MCF 10A (cell line): ENCODE results near the gene INO80D. TPM values are rescaled to one million over a fixed set of nuclear protein-coding genes. Genes with fewer than 3 reads are reported as not detected.

Experiments
- BruUV-seq: library from RNA; stranded (reverse); fragments of 400-500 nt; replicated peaks from 2 replicates; lab custom pipeline; 2021; lab: Mats Ljungman, UMichigan
- CTCF ChIA-PET: fragments of 300-600 bp; sonication (Branson Sonifier 250); formaldehyde crosslinking; extraction: SDS; loops from one replicate; lab custom pipeline; 2021; ENCODE audit warnings: antibody characterized with exemption, inconsistent platforms; lab: Yijun Ruan, JAX
- POLR2A ChIA-PET: fragments of 300-600, 350-650 bp; sonication (Branson Sonifier 250); formaldehyde crosslinking; extraction: SDS; loops from one replicate; lab custom pipeline; 2020; ENCODE audit warnings: antibody characterized with exemption, inconsistent platforms; lab: Yijun Ruan, JAX
- DNase-seq: peaks from one replicate; pipeline ENCODE4 v3.0.0-alpha.2; 2018; ENCODE audit not compliant: unreplicated experiment
- H3K27ac Mint-ChIP-seq: one replicate; pipeline ENCODE4 v1.8.0; 2022; ENCODE audit warnings: mild to moderate bottlenecking, low read depth, mixed read lengths; ENCODE audit not compliant: unreplicated experiment
- H3K27me3 Mint-ChIP-seq: one replicate; pipeline ENCODE4 v1.8.0; 2022; ENCODE audit warnings: mixed read lengths; ENCODE audit not compliant: insufficient read depth, unreplicated experiment
- H3K36me3 Mint-ChIP-seq: one replicate; pipeline ENCODE4 v1.8.0; 2022; ENCODE audit warnings: mild to moderate bottlenecking, moderate library complexity, mixed read lengths; ENCODE audit not compliant: insufficient read depth, unreplicated experiment
- H3K4me1 Mint-ChIP-seq: one replicate; pipeline ENCODE4 v1.8.0; 2022; ENCODE audit warnings: mixed read lengths; ENCODE audit not compliant: insufficient read depth, unreplicated experiment
- H3K4me3 Mint-ChIP-seq: one replicate; pipeline ENCODE4 v1.8.0; 2022; ENCODE audit warnings: mild to moderate bottlenecking, moderate library complexity, mixed read lengths; ENCODE audit not compliant: unreplicated experiment
- H3K9me3 Mint-ChIP-seq: one replicate; pipeline ENCODE4 v1.8.0; 2022; ENCODE audit warnings: mixed read lengths; ENCODE audit not compliant: unreplicated experiment
- intact Hi-C: fragments of 100-400 bp; cut with micrococcal nuclease; formaldehyde crosslinking; loops from 2 replicates; pipeline ENCODE4 v1.14.1; 2022
- total RNA-seq: library from RNA; stranded (reverse); gene quantifications from 2 replicates; pipeline ENCODE4 v1.2.3, GENCODE V29; 2022
- TF ChIP-seq, protein P1 (sequence below): fragments of 200-600 bp; IDR thresholded peaks from one replicate; pipeline ENCODE4 v1.8.0; 2022; ENCODE audit warnings: antibody characterized with exemption, mild to moderate bottlenecking; ENCODE audit not compliant: unreplicated experiment

The INO80D gene
- total RNA-seq, 1 experiment from 2014 or later, result 21.6 TPM

DNA sequence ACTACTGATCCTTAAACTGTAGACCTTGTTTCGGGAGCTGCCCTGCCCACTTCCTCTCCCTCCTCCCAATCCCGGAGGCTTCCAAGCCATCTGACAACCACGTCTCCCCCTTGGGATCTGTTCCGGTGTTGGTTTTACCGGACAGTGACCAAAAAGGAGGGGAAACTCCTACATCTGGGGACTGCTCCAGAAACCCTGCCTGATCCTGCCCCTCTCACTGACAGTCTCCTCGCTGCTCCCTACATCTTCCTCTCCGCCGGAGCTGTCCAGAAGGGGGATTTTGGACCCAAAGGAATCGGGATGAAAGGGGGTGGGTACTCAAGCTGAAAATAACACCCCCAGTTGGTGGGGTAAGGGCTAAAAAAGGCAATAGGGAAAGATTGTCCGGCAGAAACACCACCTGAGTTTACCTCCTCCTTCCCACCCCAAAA is 1.5 kb downstream of the INO80D start:
- DNase-seq, result peak; percentile 93
- ChIA-PET CTCF (interaction anchor here (0.6 to 0.7 kb wide), 2 partner anchors 45 to 56 kb away, joined by 3 read pairs; no protein-coding TSS in a partner anchor), POLR2A (interaction anchor here (0.6 to 2.6 kb wide), 10 partner anchors 9 to 146 kb away, joined by 3 to 14 read pairs (median 4); partner anchors contain the start of genes EEF1B2 and NDUFS1)
- BruUV-seq, result no TSS peak
- Mint-ChIP-seq H3K9me3 (no peaks in the 10 kb centered on the region), H3K27ac (peak overlapping the region; percentile 97), H3K27me3 (no peaks in the 10 kb centered on the region), H3K4me3 (peak overlapping the region; percentile 94), H3K4me1 (peaks cover 18% of the 10 kb centered on the region), H3K36me3 (peaks cover 10% of the 10 kb centered on the region)
- TF ChIP-seq, protein P1, sequence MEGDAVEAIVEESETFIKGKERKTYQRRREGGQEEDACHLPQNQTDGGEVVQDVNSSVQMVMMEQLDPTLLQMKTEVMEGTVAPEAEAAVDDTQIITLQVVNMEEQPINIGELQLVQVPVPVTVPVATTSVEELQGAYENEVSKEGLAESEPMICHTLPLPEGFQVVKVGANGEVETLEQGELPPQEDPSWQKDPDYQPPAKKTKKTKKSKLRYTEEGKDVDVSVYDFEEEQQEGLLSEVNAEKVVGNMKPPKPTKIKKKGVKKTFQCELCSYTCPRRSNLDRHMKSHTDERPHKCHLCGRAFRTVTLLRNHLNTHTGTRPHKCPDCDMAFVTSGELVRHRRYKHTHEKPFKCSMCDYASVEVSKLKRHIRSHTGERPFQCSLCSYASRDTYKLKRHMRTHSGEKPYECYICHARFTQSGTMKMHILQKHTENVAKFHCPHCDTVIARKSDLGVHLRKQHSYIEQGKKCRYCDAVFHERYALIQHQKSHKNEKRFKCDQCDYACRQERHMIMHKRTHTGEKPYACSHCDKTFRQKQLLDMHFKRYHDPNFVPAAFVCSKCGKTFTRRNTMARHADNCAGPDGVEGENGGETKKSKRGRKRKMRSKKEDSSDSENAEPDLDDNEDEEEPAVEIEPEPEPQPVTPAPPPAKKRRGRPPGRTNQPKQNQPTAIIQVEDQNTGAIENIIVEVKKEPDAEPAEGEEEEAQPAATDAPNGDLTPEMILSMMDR, result no peak
- intact Hi-C loops, result no loop called here

DNA sequence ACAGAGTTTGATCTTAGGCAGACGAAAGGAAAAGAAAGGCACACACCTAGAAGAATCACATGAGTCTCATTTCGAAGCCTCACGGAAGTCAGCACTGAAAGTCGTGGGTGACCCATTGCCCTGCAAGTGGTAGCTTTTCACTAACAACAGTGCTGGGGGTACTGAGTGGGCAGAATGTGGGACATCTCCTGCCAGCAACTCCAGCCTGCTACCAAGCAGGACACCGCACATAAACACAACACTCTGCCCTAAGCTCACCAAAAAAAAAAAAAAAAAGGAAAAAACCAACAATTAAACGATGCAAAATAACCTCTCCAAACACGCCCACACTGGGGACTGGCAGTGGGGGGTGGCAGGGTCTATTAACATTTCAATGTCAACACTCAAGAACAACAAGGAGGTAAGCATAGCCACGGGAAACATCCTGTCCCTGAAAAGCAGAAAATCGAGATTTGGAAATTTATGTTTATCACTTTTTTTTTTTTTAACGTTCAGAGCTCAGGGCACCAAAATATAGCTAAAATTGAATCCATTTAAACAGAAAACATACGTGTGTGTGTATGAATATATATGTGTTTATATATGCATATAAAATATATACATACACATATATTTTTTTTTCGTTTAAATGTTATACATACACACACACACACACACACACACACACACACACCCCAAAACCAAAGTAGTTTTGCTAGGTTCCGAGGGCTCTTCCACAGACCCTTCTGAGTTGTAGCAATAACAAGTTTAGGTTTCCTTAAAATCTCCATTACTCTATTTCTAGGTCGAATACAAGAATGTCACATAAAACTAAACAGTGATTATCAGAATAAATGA is 2.2 kb downstream of the INO80D start:
- ChIA-PET POLR2A (interaction anchor here (0.6 to 2.6 kb wide), 15 partner anchors 10 to 147 kb away, joined by 3 to 14 read pairs (median 4); partner anchors contain the start of genes EEF1B2 and NDUFS1), CTCF (interaction anchor here (0.6 to 0.7 kb wide), 2 partner anchors 57 to 158 kb away, joined by 3 to 4 read pairs; no protein-coding TSS in a partner anchor)
- BruUV-seq, result no TSS peak
- Mint-ChIP-seq H3K27ac (peak overlapping the region; percentile 97), H3K4me1 (peaks cover 21% of the 10 kb centered on the region), H3K4me3 (peak overlapping the region; percentile 94), H3K36me3 (peaks cover 9% of the 10 kb centered on the region), H3K9me3 (no peaks in the 10 kb centered on the region), H3K27me3 (no peaks in the 10 kb centered on the region)
- TF ChIP-seq, protein P1, result no peak
- intact Hi-C loops, result no loop called here
- DNase-seq, result peak; percentile 35

DNA sequence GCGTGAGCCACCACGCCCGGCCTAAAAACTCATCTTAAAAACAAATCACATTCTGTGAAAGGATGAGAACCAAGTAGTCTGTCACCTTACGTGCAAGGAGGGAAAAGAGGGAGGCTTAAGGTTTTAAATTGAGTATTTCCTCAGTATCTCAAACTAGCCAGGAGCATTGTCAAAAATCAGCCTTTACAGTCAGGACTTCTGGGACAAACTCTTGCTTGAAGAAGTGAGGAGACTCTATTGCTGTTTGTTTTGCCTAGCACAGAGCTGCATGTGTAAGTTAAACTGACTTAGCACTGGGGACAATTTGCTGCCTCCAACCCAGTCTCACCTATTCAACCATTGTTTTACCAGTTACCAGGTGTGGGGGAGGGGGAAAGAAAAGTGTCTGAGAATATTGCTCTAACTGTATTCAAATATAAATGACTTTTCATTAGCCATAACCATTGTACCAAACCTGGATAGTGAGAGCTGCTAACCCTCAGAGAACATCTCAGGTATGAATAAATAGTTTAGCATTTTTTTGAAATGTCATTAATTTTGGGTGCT is 3.6 kb downstream of the INO80D start:
- H3K9me3 Mint-ChIP-seq, result no peaks in the 10 kb centered on the region
- TF ChIP-seq, protein P1, result no peak
- peaks cover 9% of the 10 kb centered on the region for H3K36me3 Mint-ChIP-seq
- peak overlapping the region; percentile 97 for H3K27ac Mint-ChIP-seq
- no peaks in the 10 kb centered on the region for H3K27me3 Mint-ChIP-seq
- no peak for DNase-seq
- no TSS peak for BruUV-seq
- ChIA-PET POLR2A (interaction anchor here (0.6 to 2.6 kb wide), 3 partner anchors 78 to 553 kb away, joined by 3 to 14 read pairs (median 4); partner anchors contain the start of genes EEF1B2 and NDUFS1), CTCF (no interaction called here)
- peaks cover 21% of the 10 kb centered on the region for H3K4me1 Mint-ChIP-seq
- no peak overlapping the region for H3K4me3 Mint-ChIP-seq
- intact Hi-C loops, result no loop called here

DNA sequence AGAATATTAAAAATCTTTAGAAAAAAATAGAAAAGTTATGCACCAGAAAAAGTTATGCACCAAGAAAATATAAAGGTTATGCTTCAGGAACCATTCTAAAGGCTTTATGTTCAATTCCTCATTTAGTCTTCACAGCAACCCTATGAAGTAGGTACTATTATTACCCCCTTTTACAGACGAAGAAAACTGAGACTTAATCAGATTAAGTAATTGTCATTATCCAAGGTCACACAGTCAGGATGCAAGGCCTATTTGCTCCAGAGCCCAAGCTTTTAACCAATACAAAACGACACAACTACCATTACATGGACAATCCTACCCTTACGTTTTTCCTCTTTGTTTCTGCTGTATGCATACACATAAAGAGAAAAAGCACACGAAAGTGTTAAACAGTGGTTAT is 5.0 kb downstream of the INO80D start:
- CTCF ChIA-PET, result no interaction called here
- H3K27ac Mint-ChIP-seq, result peak overlapping the region; percentile 31
- H3K27me3 Mint-ChIP-seq, result no peaks in the 10 kb centered on the region
- peaks cover 16% of the 10 kb centered on the region for H3K4me1 Mint-ChIP-seq
- H3K4me3 Mint-ChIP-seq, result no peak overlapping the region
- BruUV-seq, result no TSS peak
- TF ChIP-seq, protein P1, result no peak
- peaks cover under 1% of the 10 kb centered on the region for H3K36me3 Mint-ChIP-seq
- no peaks in the 10 kb centered on the region for H3K9me3 Mint-ChIP-seq
- POLR2A ChIA-PET, result no interaction called here
- no peak for DNase-seq
- intact Hi-C loops, result no loop called here
